GM19372 (cell line): ENCODE measurements around the gene PLEKHG1.
A peak's percentile ranks its signal among the peaks of the same experiment; 100 is the strongest.

Experiments
- ATAC-seq: cut with Tn5 transposase; IDR thresholded peaks from one replicate; pipeline ENCODE4 v1.9.1; 2021; ENCODE audit warnings: mild to moderate bottlenecking, low read depth, moderate library complexity; ENCODE audit not compliant: unreplicated experiment

PLEKHG1 gene

DNA sequence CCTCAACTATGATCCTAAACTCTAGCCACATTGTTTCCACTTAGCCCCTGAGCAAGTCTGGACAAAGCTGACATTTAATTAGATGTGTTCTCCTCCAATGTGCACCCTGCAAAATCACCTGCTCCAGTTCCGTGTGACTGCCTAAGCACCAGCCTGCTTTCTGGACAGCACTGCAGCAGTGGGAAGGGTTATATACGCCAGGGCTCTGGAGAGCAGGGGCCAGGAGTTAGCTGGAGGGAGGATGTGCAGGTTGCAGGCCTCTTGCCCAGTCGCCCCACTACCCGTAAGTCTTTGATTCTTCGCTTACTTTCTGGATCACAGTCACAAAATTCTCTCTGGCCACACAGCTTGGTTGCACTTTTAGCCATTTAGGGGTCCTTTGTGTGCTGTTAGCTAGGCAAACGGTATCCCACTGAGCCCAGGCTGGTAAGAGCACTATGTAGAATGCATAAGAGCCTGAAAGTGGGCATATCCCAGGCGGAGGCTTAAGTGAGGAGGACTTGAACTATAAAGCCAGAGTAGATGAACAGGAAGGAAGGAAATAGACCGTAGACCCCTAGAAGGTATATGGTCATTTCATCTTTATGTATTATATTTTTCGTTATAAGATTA is 10.7 kb upstream of the PLEKHG1 start:
- ATAC-seq, result no peak

DNA sequence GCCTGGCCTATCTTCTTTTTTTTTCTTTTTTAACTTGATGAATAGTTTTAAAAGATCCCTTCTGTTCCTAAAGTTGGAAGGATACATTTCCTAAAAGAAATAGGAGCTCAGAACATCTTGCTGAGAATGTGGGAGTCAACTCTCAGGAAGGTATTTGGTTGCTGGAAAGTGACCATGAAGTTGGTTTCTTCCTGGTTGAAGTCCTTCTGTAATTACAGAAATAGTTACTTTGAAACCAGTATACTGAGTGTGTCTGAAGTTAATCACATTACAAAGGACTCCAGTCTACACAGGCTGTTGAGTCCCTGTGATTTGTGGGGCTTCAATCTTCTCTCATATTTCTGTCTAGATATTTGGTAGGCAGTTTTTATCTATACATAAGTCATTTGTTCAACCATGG is 9.8 kb upstream of the PLEKHG1 start:
- ATAC-seq, result no peak

DNA sequence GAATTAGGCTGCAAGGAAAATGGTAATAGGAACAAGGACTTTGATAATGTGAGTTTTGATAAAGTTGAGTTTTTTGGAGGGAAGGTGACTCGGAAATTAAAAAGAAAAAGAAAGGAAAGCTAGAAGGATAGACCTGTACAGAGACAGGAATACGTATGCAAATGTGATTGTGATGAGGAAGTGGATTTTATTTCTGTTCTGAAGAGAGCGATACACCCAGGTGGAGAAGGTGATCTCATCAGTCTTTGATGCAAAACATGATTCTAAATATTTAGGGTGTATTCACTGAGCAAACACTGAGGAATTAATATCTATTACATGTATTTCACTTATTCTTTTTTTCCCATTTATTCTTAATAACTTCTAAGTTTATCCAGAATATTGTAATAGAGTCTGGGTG is 9.2 kb upstream of the PLEKHG1 start:
- ATAC-seq, result no peak

DNA sequence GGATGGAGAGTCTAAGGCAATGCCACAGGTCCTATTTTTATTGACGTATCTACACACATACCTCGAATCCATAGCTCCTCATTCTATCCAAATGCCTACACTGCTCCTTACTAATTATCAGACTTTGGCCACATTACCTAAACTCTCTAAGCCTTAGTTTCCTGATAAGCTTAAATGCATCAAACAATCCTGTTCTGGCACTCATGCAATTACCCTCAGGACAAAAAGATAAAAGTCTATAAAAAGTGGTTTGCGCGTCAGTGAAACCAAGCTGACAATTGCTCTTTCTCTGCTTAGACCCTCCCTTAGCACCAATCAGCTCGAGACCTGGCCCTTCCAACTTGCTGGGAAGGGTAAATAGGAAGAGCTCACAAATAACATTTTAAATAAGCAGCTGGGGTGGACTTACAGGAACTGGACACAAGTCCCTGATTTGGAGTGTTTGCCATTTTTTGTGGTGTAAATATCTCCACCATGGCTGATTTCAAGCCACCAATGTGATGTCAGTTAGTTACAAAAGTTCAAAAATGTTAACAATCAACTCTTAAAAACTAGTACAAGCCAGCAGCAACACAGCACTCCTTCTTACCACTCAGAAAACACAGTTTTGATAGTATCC is 7.2 kb upstream of the PLEKHG1 start:
- no peak for ATAC-seq

DNA sequence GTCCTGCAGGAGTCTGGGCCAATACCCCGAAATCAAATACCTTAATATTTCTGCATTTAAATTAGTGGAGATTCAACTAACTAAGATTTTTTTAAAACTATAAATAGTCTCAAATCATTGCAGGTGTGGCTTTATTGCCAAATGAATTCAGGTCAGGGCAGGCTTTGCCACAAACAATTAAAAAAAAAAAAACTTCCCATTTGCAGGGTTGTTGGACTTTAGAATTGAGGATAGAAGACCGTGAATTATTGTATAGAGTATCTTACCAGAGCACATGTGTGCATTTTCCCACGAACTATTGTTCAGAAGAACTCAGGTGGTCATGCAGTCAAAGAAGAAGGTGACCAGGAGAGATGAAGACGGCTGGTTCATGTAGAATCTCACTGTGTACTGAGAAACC is 6.6 kb upstream of the PLEKHG1 start:
- ATAC-seq, result no peak

DNA sequence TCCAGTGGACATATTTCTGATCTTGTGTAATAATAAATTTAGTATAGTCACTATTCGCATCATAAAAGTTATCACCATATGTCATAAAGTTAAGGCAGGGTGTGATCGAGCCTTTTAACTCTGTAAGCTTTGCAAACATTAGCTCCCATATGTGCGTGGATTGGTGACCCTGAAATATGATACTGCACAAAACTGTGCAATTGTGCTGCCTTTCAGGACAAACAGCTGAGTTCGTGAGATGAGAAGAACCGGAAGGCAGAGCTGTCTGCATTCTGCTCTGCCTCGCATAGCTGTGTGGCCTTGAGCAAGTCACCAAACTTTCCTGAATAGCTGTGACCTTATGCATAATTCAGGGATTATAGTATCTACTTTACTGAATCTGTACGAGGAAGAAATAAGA is 3.2 kb upstream of the PLEKHG1 start:
- ATAC-seq, result no peak

DNA sequence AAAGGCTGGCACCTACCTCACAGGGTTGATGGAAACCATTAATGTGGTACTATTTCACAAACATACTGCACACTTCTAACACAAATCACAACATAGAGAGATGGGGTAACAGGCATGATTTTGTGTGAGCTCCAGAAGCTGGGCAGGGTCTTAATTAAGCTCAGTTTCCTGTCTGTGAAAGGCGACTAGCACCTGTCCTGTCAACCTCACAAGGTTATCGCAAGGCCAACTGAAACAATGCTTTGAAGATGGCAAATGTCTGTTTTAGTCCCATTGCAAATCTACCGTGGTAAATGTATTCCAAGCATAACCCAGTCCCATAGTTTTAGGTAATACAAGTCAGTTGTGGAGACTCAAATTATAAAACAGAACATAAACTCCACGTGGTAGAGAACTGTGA is 1.3 kb upstream of the PLEKHG1 start:
- ATAC-seq, result no peak

DNA sequence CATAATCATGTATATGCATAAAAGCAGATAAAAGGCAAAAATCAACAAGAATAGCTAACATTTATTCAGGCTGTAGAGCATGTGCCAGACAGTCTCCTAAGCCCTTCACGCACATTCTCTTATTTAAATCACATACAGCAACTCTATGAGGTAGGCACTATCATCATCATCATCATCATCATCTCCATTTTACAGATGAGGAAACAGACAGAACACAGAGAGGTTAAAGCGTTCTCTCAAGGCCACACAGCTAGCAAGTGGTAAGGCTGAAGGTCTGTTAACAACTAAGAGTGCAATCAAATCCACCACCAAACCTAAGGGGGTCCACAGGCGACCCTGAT is 857 bp upstream of the PLEKHG1 start:
- no peak for ATAC-seq

DNA sequence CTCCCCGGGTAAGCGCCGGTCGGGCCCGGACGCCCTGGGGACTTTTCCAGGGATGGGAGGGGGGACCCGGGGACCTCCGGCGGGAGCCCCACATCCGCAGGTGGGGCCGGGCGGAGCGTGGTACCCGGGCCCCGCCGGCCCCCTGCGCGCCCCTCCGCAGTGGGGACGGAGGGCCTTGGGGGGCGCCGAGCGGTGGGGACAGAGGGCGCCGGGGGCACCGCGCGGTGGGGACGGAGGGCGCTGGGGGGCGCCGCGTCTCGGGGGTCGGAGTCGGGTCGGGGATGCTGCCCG is 270 bp downstream of the PLEKHG1 start:
- peak; percentile 11 for ATAC-seq

DNA sequence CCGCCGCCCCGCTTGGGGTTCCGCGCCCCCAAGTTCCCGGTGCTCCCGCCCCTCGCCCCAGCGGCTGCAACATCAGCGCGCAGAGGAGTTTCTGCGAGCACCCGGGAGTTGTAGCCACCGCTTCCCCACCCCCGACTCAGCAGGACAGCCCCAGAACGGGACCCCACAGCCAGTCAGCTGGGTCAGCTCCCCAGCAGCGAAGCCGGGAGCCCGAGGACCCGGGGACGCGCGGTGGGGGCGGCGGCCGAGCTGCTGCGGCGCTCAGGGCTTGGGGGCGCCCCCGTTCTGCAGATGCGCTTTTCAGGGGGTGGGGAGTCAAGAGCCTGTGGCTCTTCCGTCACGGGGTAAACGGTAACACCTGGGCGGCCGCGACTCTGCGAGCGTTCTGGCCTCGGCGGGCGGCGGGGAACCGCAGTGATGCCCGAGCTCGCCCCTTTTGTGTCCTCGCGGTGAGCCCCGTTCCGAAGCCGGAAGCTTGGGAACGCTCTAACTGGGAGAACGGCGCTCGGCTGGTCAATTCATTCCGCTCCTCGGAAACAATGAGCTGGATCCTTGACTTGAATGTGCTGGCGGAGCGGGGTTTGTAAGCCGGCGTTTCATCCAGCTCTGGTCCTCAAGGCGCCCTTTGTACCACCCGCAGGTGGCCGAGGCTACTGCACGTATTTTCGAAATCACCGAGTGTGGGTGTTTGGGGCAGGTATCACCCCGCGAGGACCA is 774 bp downstream of the PLEKHG1 start:
- peak; percentile 65 for ATAC-seq

DNA sequence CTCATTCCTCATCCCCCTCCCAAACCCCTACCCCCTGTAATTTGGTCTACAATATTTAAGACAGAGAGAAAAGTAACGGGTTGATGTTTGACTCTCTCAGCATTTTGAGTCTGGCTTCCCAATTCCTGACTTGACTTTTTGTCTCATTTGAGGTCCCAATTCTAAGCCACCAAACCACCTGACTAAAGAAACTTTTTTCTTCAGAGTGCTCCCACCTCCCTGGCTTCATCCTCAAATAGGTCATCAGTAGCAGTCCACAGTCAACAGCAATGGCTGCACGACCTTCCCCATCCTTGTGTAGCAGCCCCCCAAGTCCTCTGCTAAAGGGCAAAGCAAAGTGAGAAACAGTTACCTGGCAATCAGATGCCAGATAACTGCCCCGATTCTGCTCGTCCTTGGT is 1.8 kb downstream of the PLEKHG1 start:
- no peak for ATAC-seq

DNA sequence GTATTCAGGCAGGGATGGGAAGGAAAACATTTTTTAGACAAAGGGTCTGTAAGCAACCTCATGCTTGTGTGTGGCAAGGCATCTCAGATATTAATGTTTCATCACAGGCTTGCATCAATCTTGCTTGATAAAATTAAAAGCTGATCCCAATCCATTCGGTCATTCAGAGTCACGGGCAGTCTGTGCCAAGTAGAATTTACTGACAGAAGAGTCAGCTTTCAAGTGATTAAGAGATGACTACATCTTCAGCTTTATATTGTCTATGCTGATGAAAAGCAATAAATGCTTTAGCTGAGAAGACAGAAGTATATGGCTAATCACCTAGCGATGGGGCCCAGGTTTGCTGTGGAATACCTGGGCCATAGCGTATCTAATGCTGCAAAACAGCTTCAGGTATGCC is 3.5 kb downstream of the PLEKHG1 start:
- no peak for ATAC-seq

DNA sequence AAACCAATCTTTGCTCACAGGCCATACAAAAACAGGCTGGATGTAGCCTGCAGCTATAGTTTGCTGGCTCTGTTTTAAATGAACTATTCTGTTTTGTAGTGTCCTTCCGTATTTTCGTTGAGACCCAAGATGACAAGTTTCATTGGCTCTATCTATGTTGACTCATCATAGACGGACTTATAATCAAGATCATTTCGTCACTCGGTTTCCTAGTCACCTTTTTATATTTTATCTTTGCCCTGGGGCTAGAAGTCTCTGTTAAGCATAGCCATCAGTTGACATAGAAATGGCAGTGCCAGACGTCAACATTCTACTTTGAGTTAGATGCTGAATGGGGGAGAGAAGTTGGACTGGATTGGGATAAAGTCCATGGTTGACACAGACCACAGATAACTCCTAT is 4.8 kb downstream of the PLEKHG1 start:
- no peak for ATAC-seq

DNA sequence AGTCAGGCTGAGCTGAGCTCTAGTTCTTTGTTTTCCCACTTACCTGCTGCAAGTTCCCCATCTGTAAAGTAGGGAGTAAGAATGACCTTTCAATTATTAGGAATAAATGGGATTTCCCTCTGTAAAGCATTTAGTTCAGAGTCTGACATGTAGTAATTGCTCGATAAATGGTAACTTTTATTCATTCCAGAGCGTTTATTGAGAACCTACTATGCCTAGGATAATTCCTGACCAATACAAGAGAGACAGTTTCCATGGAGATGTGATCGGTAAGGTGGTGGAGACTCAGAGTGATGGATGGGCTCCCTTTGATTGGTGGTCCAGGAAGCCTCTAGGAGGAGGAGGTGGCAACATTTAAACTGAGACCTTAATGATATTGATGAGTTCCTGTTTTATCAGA is 5.6 kb downstream of the PLEKHG1 start:
- ATAC-seq, result no peak

DNA sequence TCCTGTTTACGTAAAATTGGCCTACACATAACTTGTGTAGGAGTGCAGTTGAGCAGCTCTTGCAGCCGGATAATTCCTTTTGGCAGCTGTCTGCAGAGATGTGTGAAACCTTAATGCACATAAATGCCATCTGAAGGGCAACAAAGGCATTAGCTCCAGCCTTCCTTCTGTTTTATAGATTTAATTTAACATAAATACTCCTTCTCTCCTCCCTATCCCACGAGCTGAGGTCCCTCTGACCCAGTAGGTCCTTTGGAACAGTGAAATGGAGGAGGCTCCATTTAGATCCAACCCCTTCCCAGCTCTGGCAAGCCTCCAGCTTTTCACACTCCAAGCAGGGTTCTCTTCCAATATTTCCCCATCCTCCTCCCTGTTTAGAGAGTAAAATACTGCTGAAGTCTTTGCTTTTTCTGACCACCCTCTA is 6.5 kb downstream of the PLEKHG1 start:
- no peak for ATAC-seq

DNA sequence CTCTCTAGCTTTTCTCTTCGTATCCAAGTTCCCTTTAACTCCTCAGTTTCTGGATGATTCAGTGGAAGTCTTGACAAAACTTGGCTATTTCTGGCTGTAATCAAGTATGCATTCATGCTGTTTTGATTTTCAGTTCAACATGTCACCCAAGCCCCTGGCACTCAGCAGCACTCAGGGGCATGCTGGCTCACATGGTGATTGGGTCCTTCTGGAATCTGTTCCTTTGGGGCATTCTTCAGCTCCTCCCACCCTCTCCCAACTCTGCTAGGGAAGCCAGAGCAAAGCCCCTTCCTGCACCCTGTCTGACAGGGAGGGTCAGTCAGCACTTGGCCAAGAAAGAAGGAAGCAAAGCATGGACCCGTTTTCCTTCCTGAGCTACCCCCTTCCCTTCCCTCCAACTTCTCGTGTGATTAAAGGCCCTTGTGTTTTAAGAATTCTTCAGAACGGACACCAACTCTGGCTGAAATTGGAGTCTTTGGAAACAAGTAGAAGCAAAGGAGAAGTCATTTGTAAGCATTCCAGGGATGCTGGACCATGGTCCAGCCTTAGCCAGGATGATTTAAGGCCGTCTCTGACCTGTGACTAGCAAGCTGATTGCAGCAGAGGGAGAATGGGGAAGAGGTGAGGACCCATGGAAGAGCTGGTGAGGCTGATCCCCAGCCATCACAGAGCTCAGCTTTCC is 7.1 kb downstream of the PLEKHG1 start:
- ATAC-seq, result no peak

DNA sequence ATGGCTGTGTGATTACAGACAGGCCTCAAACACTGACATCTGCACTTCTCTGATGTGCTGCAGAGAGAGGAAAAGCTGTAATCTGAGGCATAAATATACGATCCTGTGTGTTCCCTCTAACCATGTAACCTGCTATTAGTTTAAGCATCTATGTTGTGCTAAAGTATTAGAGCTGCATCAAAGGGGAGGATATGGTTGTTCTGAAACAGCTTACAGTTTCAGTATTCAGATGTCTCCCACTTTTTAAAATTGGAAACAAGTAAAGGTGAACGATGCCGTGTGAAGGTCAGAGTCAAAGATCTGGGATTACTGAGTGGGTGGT is 7.6 kb downstream of the PLEKHG1 start:
- ATAC-seq, result no peak

DNA sequence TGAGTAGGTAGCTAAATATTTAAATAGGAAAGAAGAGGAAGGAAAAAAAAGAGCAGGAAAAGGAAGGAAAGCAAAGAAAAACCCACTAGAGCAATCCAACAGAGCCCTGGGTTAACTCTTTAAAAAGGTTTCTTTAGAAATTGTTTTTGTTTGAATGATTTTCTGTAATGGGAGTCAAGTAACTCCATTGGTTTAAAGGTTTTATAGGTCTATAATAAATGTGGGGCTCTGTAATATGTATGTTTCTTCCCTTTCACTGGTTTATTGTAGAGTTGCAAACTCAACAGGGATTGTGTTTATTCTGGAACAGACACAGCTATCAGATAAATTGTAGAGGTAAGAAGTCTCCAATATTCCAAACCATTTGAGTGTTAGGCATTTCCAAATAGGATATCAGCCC is 10.9 kb downstream of the PLEKHG1 start:
- ATAC-seq, result no peak

DNA sequence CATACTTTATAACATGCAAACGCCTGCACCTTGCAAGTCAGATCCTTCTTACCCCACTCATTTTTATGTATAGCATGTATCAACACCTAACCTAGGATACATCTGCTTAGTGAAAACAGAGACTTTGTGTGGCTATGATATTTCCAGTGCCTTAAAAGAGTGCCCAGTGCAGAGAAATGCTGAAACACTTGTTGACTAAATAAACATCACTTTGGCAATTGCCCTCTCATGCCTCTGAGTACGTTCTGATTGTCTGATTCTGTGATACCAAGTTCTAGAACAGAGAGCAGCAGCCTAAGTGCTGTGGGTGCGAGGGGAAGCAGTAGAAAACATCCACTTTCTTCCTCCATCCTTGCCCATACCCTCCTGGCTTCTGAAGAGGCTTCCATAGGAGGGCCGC is 13.6 kb downstream of the PLEKHG1 start:
- ATAC-seq, result no peak

DNA sequence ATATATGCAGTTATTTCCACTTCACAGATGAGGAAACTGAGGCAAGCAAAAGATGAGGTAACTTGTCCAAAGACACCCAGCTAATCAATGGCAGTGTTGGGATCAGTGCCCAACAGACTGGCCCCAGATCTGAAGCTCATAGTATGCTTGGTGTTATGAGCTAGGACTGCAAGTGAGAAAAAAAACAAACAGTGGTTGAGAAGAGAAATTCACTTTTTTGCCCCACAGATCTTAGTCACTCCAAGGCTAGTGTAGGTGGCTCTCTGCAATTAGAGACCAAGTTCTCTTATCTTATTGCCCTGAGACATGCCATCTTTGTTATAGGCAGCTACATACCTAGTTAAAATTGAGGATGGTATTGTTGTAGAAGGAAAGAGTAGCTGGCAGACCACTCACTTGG is 16.3 kb downstream of the PLEKHG1 start:
- ATAC-seq, result no peak

DNA sequence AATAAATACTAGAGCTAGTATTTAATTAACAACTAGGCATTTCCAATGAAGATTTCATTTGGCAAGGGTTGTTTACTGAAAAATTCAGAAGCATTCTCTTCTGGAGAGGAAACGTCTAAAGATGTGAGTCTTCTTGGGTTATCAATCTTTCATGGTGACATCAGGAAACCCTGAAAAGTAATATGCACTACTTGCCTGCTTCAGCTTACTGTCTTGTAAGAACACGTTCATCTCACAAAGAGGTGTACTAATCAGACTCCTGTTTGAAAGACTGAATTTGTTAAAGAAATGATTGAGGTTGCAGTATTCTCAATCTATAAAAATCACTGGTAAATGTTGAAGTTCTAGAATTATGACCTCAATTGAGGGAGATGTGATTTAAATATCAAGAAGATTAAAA is 16.9 kb downstream of the PLEKHG1 start:
- ATAC-seq, result no peak

DNA sequence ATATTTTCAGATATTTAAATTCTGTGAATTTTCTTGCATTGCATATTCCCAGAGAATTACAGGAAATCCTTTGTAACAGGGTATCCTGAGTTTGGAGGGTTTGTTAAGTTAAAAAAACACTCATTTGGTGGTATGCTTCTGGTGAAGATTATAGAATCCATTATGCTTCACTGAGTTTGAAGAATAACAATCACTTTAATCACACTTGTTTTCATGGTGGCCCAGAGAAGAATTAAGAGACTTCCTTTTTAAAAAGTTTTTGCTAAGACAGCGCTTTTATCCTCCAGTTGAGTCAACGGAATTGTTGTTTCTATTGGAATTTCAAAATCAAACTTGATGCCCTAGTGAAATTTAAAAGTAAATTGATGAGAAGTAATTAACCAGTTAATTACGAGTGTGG is 17.4 kb downstream of the PLEKHG1 start:
- no peak for ATAC-seq
